Activated B cell treated with CpG ODN at 0.5 μM for 24 hours (primary cell): ENCODE data around the gene ZNF500. TPM values are rescaled to one million over a fixed set of nuclear protein-coding genes. Genes with fewer than 3 reads are reported as not detected.
A peak's percentile ranks its signal among the peaks of the same experiment; 100 is the strongest.

Experiments
- ATAC-seq: fragments of 200-7000 bp; cut with Tn5 transposase; one replicate; pipeline ENCODE4 v1.10.0; 2021; ENCODE audit warnings: low read depth, mild to moderate bottlenecking, moderate library complexity
- CTCF ChIA-PET: fragments of 350-600 bp; sonication (Branson Sonifier 250); formaldehyde crosslinking; loops from one replicate; lab custom pipeline; 2021; ENCODE audit warnings: antibody characterized with exemption; lab: Charles Lee
- POLR2A ChIA-PET: fragments of 350-600 bp; sonication (Branson Sonifier 250); formaldehyde crosslinking; loops from one replicate; lab custom pipeline; 2021; ENCODE audit warnings: antibody characterized with exemption; lab: Charles Lee
- DNase-seq: peaks from one replicate; pipeline ENCODE4 v3.0.0; 2022
- H3K27ac Mint-ChIP-seq: one replicate; pipeline ENCODE4 v1.8.0; 2020; ENCODE audit warnings: mixed read lengths
- H3K27me3 Mint-ChIP-seq: one replicate; pipeline ENCODE4 v1.8.0; 2021; ENCODE audit warnings: mixed read lengths
- H3K36me3 Mint-ChIP-seq: one replicate; pipeline ENCODE4 v1.8.0; 2021; ENCODE audit warnings: low read depth, mixed read lengths
- H3K4me1 Mint-ChIP-seq: one replicate; pipeline ENCODE4 v1.8.0; 2021; ENCODE audit warnings: mixed read lengths
- H3K4me3 Mint-ChIP-seq: one replicate; pipeline ENCODE4 v1.8.0; 2020; ENCODE audit warnings: mild to moderate bottlenecking, mixed read lengths
- H3K9me3 Mint-ChIP-seq: one replicate; pipeline ENCODE4 v1.8.0; 2020; ENCODE audit warnings: mixed read lengths
- intact Hi-C: fragments of 100-400 bp; cut with micrococcal nuclease; formaldehyde crosslinking; loops from one replicate; pipeline ENCODE4 v1.15.1; 2024
- total RNA-seq: library from RNA; stranded (reverse); gene quantifications from 2 replicates; pipeline ENCODE4 v1.2.3, GENCODE V29; 2022
- TF ChIP-seq, protein P1 (sequence below): fragments of 200-600 bp; IDR thresholded peaks from one replicate; pipeline ENCODE4 v1.8.0; 2022; ENCODE audit warnings: antibody characterized with exemption, mild to moderate bottlenecking

Gene ZNF500
- total RNA-seq, 1 donor from 2014 or later, result 19.1 TPM

DNA sequence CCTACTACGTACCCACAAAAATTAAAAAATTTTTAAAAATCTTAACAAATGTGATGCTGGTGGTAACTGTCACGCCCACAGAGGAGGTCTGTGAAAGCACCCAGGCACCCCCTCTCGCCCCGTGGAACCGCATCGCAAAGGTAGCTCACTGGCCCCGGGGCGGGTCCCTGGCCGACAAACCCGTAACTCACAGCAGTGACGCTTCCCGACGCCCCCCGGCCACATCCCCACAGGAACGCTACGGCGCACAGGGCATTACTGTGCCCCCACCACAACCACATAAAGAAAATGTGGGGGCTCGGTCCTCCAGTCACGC lies 33.3 kb downstream of the ZNF500 start:
- ChIA-PET CTCF (interaction anchor here (1.6 to 1.7 kb wide), 2 partner anchors 38 to 118 kb away, joined by 5 to 7 read pairs; no protein-coding TSS in a partner anchor), POLR2A (interaction anchor here (0.5 to 3.1 kb wide), 14 partner anchors 18 to 462 kb away, joined by 3 to 27 read pairs (median 7); partner anchors contain the start of genes CDIP1, GLYR1, NUDT16L1 and PAM16)
- Mint-ChIP-seq H3K9me3 (no peaks in the 10 kb centered on the region), H3K4me1 (peaks cover 18% of the 10 kb centered on the region), H3K36me3 (peaks cover 19% of the 10 kb centered on the region), H3K27ac (peak overlapping the region; percentile 61), H3K27me3 (no peaks in the 10 kb centered on the region), H3K4me3 (peak overlapping the region; percentile 90)
- DNase-seq (no peak), ATAC-seq (peak; percentile 8)
- intact Hi-C loops, result loop anchor here (1.0 to 2.0 kb wide), 9 partner anchors 34 to 300 kb away; partner anchors contain the start of genes CDIP1, GLYR1, HMOX2 and MGRN1
- TF ChIP-seq, protein P1, sequence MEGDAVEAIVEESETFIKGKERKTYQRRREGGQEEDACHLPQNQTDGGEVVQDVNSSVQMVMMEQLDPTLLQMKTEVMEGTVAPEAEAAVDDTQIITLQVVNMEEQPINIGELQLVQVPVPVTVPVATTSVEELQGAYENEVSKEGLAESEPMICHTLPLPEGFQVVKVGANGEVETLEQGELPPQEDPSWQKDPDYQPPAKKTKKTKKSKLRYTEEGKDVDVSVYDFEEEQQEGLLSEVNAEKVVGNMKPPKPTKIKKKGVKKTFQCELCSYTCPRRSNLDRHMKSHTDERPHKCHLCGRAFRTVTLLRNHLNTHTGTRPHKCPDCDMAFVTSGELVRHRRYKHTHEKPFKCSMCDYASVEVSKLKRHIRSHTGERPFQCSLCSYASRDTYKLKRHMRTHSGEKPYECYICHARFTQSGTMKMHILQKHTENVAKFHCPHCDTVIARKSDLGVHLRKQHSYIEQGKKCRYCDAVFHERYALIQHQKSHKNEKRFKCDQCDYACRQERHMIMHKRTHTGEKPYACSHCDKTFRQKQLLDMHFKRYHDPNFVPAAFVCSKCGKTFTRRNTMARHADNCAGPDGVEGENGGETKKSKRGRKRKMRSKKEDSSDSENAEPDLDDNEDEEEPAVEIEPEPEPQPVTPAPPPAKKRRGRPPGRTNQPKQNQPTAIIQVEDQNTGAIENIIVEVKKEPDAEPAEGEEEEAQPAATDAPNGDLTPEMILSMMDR, result no peak

DNA sequence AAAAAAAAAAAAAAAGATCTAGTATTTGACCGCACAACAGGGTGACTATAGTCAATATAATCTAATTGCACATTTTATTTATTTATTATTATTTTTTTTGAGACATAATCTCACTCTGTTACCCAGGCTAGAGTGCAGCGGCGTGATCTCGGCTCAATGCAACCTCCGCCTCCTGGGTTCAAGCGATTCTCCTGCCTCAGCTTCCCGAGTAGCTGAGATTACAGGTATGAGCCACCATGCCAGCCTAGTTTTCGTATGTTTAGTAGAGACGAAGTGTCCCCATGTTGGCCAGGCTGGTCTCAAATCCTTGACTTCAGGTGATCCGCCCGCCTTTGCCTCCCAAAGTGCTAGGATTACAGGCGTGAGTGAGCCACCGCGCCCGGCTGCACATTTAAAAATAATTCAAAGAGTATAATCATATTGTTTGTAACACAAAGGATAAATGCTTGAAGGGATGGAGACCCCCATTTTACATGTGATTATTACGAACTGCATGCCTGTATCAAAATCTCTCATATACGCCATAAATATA lies 33.7 kb downstream of the ZNF500 start:
- H3K4me1 Mint-ChIP-seq, result peaks cover 18% of the 10 kb centered on the region
- TF ChIP-seq, protein P1, result no peak
- ATAC-seq (no peak), DNase-seq (no peak)
- intact Hi-C loops, result no loop called here
- H3K4me3 Mint-ChIP-seq, result peak overlapping the region; percentile 90
- POLR2A ChIA-PET, result interaction anchor here (0.5 to 3.1 kb wide), 8 partner anchors 33 to 124 kb away, joined by 3 to 27 read pairs (median 15); partner anchors contain the start of genes GLYR1, NUDT16L1, ROGDI and UBN1
- H3K9me3 Mint-ChIP-seq, result no peaks in the 10 kb centered on the region
- peaks cover 23% of the 10 kb centered on the region for H3K36me3 Mint-ChIP-seq
- H3K27me3 Mint-ChIP-seq, result no peaks in the 10 kb centered on the region
- CTCF ChIA-PET, result interaction anchor here (1.7 kb wide), 1 partner anchor 37 kb away, joined by 5 read pairs; no protein-coding TSS in a partner anchor
- H3K27ac Mint-ChIP-seq, result peak overlapping the region; percentile 61

DNA sequence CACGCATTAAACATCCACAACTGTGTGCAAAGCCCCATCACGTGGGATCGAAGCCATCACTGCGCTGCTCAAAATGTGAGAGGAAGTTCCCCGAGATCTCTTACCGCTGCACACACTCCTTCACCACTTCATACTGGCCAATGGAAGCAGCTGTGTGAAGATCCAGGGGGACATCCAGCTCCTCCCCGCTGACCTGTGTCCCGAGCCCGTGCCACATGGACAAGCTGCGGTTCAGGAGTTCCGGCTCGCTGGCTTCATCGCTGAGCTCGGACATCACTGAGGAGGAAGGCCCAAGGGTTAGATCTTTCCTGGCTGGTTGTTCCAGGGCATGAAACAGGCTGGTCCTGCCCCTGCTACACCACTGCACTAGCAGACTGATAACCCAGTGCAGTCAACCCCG lies 37.1 kb downstream of the ZNF500 start:
- TF ChIP-seq, protein P1, result no peak
- Mint-ChIP-seq H3K27me3 (no peaks in the 10 kb centered on the region), H3K4me1 (peaks cover 12% of the 10 kb centered on the region), H3K36me3 (peaks cover 46% of the 10 kb centered on the region), H3K4me3 (no peak overlapping the region), H3K9me3 (no peaks in the 10 kb centered on the region), H3K27ac (no peak overlapping the region)
- CTCF ChIA-PET, result no interaction called here
- POLR2A ChIA-PET, result no interaction called here
- intact Hi-C loops, result no loop called here
- DNase-seq (no peak), ATAC-seq (no peak)

DNA sequence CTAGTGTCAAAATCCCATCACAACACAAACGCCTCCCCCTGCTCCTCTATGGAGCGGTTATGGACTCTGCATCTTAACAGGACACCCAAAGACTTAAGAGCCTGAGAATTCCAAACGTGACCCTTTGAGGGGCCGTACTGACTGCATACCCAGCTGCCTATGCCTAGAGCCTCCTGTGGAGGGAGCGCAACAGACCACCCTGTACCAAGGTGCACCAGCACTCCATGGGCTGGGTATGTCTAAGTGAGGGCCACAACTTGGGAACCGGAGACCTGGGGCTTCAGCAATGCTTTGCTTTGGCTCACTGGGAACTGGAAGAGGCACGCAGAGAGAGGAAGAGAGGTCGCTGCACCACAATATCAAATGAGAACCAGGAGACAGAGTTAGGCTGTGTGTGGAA lies 38.3 kb downstream of the ZNF500 start:
- no peaks in the 10 kb centered on the region for H3K27me3 Mint-ChIP-seq
- no peak for ATAC-seq
- intact Hi-C loops, result no loop called here
- DNase-seq, result no peak
- no peak overlapping the region for H3K4me3 Mint-ChIP-seq
- ChIA-PET POLR2A (no interaction called here), CTCF (no interaction called here)
- no peaks in the 10 kb centered on the region for H3K9me3 Mint-ChIP-seq
- peaks cover 9% of the 10 kb centered on the region for H3K4me1 Mint-ChIP-seq
- TF ChIP-seq, protein P1, result no peak
- no peak overlapping the region for H3K27ac Mint-ChIP-seq
- peaks cover 50% of the 10 kb centered on the region for H3K36me3 Mint-ChIP-seq

DNA sequence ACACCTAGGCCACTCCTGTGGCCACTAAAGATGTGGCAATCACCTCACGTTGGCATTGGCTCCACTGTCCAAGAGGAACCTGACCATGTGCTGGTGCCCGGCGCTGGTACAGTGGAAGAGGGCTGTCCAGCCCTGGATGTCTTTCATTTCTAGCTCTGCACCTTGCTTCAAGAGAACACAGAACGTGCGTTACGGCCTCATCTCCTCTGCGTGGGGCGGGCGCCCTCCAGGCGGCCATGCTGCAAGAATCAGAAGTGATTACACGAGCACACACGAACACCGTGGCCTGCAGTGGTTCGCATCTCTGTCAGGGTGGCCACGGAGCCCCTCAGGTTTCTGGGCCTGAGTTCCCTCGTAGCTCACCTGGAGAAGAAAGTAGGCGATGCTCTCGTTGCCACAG lies 40.3 kb downstream of the ZNF500 start:
- Mint-ChIP-seq H3K9me3 (no peaks in the 10 kb centered on the region), H3K36me3 (peaks cover 60% of the 10 kb centered on the region), H3K27ac (no peak overlapping the region), H3K27me3 (no peaks in the 10 kb centered on the region), H3K4me3 (no peak overlapping the region), H3K4me1 (no peaks in the 10 kb centered on the region)
- TF ChIP-seq, protein P1, result no peak
- ATAC-seq (no peak), DNase-seq (no peak)
- CTCF ChIA-PET, result no interaction called here
- intact Hi-C loops, result no loop called here
- POLR2A ChIA-PET, result interaction anchor here (0.5 kb wide), 1 partner anchor 107 kb away, joined by 3 read pairs; no protein-coding TSS in a partner anchor
